Large intestine (tissue), 3 donors: ENCODE measurements around the gene ZSWIM5. TPM values are rescaled to one million over a fixed set of nuclear protein-coding genes. Genes with fewer than 3 reads are reported as not detected.
"Not testable (repeated sequence)": the region's sequence is repeated elsewhere in the genome, so short reads cannot be mapped to it uniquely, and the experiment has no call there.

Experiments
- DNase-seq, 2 donors: peaks; one replicate each; pipeline versions ENCODE4 v3.0.0 to v3.0.0-alpha.2; 2013
- H3K27ac ChIP-seq: one replicate; pipeline ENCODE4 v1.5.1; 2013; ENCODE audit warnings: low read length
- H3K27me3 ChIP-seq: 2 replicates; pipeline ENCODE4 v1.6.1; 2013; ENCODE audit warnings: low read length; ENCODE audit not compliant: control insufficient read depth, insufficient read depth
- H3K36me3 ChIP-seq: 2 replicates; pipeline ENCODE4 v1.6.1; 2013; ENCODE audit warnings: low read length; ENCODE audit not compliant: control insufficient read depth, insufficient read depth
- H3K4me1 ChIP-seq: one replicate; pipeline ENCODE4 v1.6.1; 2013; ENCODE audit warnings: low read length; ENCODE audit not compliant: control insufficient read depth, insufficient read depth
- H3K4me3 ChIP-seq: one replicate; pipeline ENCODE4 v1.5.1; 2013; ENCODE audit warnings: low read length
- H3K9me3 ChIP-seq: one replicate; pipeline ENCODE4 v1.6.1; 2013; ENCODE audit warnings: mild to moderate bottlenecking, low read depth, low read length, moderate library complexity; ENCODE audit not compliant: control insufficient read depth
- WGBS: methylation state at CpG from one replicate; pipeline ENCODE4 v1.1.5; 2013; ENCODE audit warnings: low lambda C conversion rate; ENCODE audit not compliant: insufficient coverage; 5-methylcytosine and 5-hydroxymethylcytosine counted together
- polyA plus RNA-seq: library from polyadenylated mRNA; unstranded; fragments of 120-200 nt; gene quantifications from one replicate; pipeline ENCODE4 v1.2.1, GENCODE V29; 2013

The ZSWIM5 gene
- polyA plus RNA-seq, 1 donor = 9.3 TPM

GRCh38 chr1:45116340-45116739 lies 90.1 kb downstream of the ZSWIM5 start:
- DNase-seq = no peak
- Histone ChIP-seq H3K9me3 (peaks cover 14% of the 10 kb centered on the region), H3K27ac (no peak overlapping the region), H3K27me3 (no peaks in the 10 kb centered on the region), H3K4me3 (no peak overlapping the region), H3K4me1 (no peaks in the 10 kb centered on the region), H3K36me3 (no peaks in the 10 kb centered on the region)
- 80% methylated on average over 1 of the region's 1 CpG for WGBS

DNA sequence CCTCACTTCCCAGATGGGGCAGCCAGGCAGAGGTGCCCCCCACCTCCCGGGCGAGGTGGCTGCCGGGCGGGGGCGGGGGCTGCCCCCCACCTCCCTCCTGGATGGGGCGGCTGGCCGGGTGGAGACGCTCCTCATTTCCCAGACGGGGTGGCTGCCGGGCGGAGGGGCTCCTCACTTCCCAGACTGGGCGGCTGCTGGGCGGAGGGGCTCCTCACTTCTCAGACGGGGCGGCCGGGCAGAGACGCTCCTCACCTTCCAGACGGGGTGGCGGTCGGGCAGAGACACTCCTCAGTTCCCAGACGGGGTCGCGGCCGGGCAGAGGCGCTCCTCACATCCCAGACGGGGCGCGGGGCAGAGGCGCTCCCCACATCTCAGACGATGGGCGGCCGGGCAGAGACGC lies 91.2 kb downstream of the ZSWIM5 start:
- H3K27me3 ChIP-seq, H3K27ac ChIP-seq, H3K4me3 ChIP-seq, DNase-seq, H3K4me1 ChIP-seq, H3K36me3 ChIP-seq: not testable (repeated sequence)
- H3K9me3 ChIP-seq = peaks cover 14% of the 10 kb centered on the region
- WGBS = no CpG with 5 or more reads among the region's 33 CpGs

DNA sequence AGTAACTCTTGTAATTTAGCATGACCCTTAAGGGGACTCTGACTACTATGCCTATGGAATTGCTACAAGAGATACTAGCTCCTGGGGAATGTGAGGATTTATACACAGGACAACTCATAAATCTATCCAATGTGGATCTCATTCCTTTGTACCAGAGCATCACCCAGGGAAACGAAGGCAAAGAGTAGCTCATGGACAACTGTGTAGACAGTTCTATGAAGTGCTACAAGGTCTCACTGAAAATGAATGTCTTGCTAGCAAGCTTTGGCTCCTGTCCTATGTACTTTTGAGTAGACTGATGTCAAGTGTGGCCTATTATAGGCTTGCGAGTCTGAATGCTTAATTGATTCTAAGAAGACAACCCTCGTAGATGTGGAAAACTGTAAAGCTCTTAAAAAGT lies 93.7 kb downstream of the ZSWIM5 start:
- Histone ChIP-seq H3K4me1 (no peaks in the 10 kb centered on the region), H3K4me3 (no peak overlapping the region), H3K27me3 (no peaks in the 10 kb centered on the region), H3K36me3 (no peaks in the 10 kb centered on the region), H3K9me3 (peaks cover 14% of the 10 kb centered on the region), H3K27ac (no peak overlapping the region)
- WGBS = no CpG with 5 or more reads among the region's 3 CpGs
- no peak for DNase-seq

DNA sequence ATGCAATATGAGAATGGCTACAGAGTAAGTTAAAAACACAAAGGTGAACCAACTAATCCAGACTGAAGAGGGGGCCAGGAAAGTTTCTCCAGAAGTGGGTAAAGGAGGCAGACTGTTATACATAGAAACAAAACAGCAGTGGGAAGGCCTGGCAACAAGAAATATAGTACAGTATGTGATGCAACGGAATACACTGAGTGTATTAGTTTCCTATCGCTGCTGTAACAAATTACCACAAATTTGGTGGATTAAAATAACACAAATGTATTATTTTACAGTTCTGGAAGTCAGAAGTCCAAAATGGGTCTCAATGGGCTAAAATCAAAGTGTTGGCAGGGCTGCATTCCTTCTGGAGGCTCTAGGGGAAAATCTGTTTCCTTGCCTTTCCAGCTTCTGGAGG lies 95.2 kb downstream of the ZSWIM5 start:
- Histone ChIP-seq H3K27me3 (no peaks in the 10 kb centered on the region), H3K4me1 (no peaks in the 10 kb centered on the region), H3K36me3 (no peaks in the 10 kb centered on the region), H3K27ac (no peak overlapping the region), H3K9me3 (peaks cover 22% of the 10 kb centered on the region), H3K4me3 (no peak overlapping the region)
- DNase-seq = no peak
- WGBS = 90% methylated on average over 2 of the region's 2 CpGs

GRCh38 chr1:45107782-45108181 lies 98.6 kb downstream of the ZSWIM5 start:
- Histone ChIP-seq H3K27me3 (no peaks in the 10 kb centered on the region), H3K27ac (no peak overlapping the region), H3K4me3 (no peak overlapping the region), H3K4me1 (no peaks in the 10 kb centered on the region), H3K36me3 (no peaks in the 10 kb centered on the region), H3K9me3 (peaks cover 28% of the 10 kb centered on the region)
- WGBS = no CpG with 5 or more reads among the region's 3 CpGs
- no peak for DNase-seq

GRCh38 chr1:45106864-45107263 lies 99.5 kb downstream of the ZSWIM5 start:
- H3K9me3 ChIP-seq = peaks cover 28% of the 10 kb centered on the region
- H3K4me3 ChIP-seq, H3K27ac ChIP-seq, H3K27me3 ChIP-seq, H3K36me3 ChIP-seq, DNase-seq, H3K4me1 ChIP-seq: not testable (repeated sequence)
- 100% methylated on average over 1 of the region's 6 CpGs for WGBS

- H3K4me3 ChIP-seq, H3K36me3 ChIP-seq, H3K4me1 ChIP-seq, H3K27ac ChIP-seq, DNase-seq, H3K27me3 ChIP-seq: not testable (repeated sequence)
- WGBS = no CpG with 5 or more reads among the region's 31 CpGs
- peaks cover 23% of the 10 kb centered on the region for H3K9me3 ChIP-seq
Measured at GRCh38 chr1:45106156-45106545, 100.3 kb downstream of the ZSWIM5 start.

DNA sequence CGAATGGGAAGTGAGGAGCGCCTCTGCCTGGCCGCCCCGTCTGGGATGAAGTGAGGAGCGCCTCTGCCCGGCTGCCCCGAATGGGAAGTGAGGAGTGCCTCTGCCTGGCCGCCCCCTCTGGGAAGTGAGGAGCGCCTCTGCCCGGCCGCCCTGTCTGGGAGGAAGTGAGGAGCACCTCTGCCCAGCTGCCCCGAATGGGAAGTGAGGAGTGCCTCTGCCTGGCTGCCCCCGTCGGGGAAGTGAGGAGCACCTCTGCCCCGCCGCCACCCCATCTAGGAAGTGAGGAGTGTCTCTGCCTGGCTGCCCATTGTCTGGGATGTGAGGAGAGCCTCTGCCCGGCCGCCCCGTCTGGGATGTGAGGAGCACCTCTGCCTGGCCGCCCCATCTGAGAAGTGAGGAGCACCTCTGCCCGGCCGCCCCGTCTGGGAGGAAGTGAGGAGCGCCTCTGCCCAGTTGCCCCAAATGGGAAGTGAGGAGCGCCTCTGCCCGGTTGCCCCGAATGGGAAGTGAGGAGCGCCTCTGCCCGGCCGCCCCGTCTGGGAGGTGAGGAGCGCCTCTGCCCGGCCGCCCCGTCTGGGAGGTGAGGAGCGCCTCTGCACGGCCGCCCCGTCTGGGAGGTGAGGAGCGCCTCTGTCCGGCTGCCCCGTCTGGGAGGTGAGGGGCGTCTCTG lies 100.8 kb downstream of the ZSWIM5 start:
- H3K9me3 ChIP-seq = peaks cover 23% of the 10 kb centered on the region
- DNase-seq, H3K27me3 ChIP-seq, H3K4me1 ChIP-seq, H3K36me3 ChIP-seq, H3K4me3 ChIP-seq, H3K27ac ChIP-seq: not testable (repeated sequence)
- WGBS = no CpG with 5 or more reads among the region's 43 CpGs

DNA sequence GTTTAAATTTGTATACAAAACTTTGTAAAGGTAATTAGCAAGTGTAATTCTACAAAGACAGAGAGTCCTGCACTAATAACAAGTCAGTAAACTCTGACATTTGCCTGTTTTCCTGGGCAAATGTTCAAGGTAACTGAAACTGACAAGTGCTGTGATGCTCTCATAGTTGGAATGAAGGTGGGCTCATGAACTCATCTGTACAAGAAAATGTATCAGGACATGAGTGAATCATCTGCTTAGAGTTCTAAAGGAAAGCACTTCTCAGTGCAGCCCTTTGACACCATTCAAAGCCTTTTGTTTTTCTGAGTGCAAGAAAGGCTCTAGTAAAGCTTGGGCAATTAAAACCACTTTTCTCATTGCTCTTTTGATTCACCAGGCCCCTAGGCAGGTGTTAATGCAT lies 102.9 kb downstream of the ZSWIM5 start:
- DNase-seq = no peak
- Histone ChIP-seq H3K27me3 (no peaks in the 10 kb centered on the region), H3K36me3 (no peaks in the 10 kb centered on the region), H3K4me1 (no peaks in the 10 kb centered on the region), H3K4me3 (no peak overlapping the region), H3K27ac (no peak overlapping the region), H3K9me3 (peaks cover 23% of the 10 kb centered on the region)

DNA sequence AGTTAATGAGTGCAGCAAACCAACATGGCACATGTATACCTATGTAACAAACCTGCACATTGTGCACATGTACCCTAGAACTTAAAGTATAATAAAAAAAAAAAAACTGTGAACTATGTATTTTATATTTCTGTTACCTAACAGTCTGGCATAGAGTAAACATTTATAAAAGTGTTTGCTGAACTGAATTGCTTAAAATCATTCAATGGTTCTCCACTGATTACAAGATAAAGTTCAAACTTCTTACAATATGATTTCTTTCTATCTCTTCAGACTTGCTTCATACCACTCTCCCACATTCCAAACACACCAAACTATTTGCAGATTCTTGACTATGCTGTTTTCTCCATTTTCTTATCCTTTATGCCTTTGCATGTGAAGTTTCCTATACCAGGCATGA lies 104.5 kb downstream of the ZSWIM5 start:
- Histone ChIP-seq H3K4me1 (no peaks in the 10 kb centered on the region), H3K27ac (no peak overlapping the region), H3K36me3 (no peaks in the 10 kb centered on the region), H3K27me3 (no peaks in the 10 kb centered on the region), H3K4me3 (no peak overlapping the region), H3K9me3 (peaks cover 19% of the 10 kb centered on the region)
- DNase-seq = no peak

- WGBS = 100% methylated on average over 1 of the region's 5 CpGs
- H3K4me3 ChIP-seq, H3K27ac ChIP-seq, H3K4me1 ChIP-seq, H3K36me3 ChIP-seq, H3K27me3 ChIP-seq, DNase-seq: not testable (repeated sequence)
- peaks cover 18% of the 10 kb centered on the region for H3K9me3 ChIP-seq
Measured at GRCh38 chr1:45101528-45101927, 104.9 kb downstream of the ZSWIM5 start.
